ENCODE data around the gene PTDSS2. TPM values are rescaled to one million over a fixed set of nuclear protein-coding genes. Genes with fewer than 3 reads are reported as not detected.
A peak's percentile ranks its signal among the peaks of the same experiment; 100 is the strongest.

Gene PTDSS2
- total and polyA plus RNA-seq, 7 donors, result 11.8 to 26.0 (median 19.6) TPM

DNA sequence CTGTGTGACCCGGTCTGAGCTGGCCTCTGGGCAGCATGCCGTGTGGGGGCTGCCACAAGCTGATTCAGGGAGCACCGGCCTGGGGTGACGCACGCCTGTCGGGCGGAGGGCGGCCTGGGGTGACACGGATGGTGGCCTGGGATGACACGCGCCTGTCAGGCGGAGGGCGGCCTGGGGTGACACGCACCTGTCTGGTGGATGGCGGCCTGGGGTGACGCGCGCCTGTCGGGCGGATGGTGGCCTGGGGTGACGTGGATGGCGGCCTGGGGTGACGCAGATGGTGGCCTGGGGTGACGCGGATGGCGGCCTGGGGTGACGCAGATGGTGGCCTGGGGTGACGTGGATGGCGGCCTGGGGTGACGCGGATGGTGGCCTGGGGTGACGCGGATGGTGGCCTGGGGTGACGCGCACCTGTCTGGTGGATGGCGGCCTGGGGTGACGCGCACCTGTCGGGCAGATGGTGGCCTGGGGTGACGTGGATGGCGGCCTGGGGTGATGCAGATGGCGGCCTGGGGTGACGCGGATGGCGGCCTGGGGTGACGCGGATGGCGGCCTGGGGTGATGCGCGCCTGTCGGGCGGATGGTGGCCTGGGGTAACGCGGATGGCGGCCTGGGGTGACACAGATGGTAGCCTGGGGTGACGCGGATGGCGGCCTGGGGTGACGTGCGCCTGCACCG is 21.5 kb downstream of the PTDSS2 start:
- H3K4me3 ChIP-seq, result no peak overlapping the region
- no peaks in the 10 kb centered on the region for H3K27me3 ChIP-seq (ENCODE audit: insufficient read depth in 3 of 3, low read length in 2 of 3)
- intact Hi-C loops (cut with DNase I), result no loop called here
- DNase-seq (peak in 1 of 2 donors; percentile 54), ATAC-seq (no peak)
- TF ChIP-seq, protein P1, sequence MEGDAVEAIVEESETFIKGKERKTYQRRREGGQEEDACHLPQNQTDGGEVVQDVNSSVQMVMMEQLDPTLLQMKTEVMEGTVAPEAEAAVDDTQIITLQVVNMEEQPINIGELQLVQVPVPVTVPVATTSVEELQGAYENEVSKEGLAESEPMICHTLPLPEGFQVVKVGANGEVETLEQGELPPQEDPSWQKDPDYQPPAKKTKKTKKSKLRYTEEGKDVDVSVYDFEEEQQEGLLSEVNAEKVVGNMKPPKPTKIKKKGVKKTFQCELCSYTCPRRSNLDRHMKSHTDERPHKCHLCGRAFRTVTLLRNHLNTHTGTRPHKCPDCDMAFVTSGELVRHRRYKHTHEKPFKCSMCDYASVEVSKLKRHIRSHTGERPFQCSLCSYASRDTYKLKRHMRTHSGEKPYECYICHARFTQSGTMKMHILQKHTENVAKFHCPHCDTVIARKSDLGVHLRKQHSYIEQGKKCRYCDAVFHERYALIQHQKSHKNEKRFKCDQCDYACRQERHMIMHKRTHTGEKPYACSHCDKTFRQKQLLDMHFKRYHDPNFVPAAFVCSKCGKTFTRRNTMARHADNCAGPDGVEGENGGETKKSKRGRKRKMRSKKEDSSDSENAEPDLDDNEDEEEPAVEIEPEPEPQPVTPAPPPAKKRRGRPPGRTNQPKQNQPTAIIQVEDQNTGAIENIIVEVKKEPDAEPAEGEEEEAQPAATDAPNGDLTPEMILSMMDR (IDR thresholded peaks at IDR 0.05), result no peak
- WGBS, 3 donors, result 95 to 97% (median 96%) methylated on average over 61 of the region's 61 CpGs
- H3K4me1 ChIP-seq, result peaks cover 12% of the 10 kb centered on the region
- H3K36me3 ChIP-seq (ENCODE audit: insufficient read depth in 1 of 2, low read depth in 1 of 2), result no peaks in the 10 kb centered on the region
- H3K9me3 ChIP-seq, result no peaks in the 10 kb centered on the region
- H3K27ac ChIP-seq, result no peak overlapping the region

DNA sequence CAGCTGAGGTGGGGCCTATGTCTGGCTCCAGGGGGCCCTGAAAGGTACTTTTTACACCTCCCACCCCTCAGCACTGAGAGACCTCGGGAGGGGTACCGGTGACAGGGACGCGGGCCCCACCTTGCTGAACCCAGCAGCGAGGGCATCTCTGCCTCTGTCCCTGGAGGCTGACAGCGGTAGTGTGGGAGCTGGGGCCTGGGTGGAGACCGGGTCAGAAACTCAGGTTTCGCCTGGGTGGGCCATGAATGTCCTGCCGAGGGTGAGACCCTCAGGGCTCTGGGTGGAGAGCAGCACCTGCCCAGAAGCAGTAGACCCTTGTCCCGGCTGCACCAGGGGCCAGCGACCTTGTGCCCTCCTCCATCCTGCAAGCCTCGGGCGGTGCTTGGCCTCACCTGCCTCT is 22.2 kb downstream of the PTDSS2 start:
- intact Hi-C loops (cut with DNase I), result no loop called here

DNA sequence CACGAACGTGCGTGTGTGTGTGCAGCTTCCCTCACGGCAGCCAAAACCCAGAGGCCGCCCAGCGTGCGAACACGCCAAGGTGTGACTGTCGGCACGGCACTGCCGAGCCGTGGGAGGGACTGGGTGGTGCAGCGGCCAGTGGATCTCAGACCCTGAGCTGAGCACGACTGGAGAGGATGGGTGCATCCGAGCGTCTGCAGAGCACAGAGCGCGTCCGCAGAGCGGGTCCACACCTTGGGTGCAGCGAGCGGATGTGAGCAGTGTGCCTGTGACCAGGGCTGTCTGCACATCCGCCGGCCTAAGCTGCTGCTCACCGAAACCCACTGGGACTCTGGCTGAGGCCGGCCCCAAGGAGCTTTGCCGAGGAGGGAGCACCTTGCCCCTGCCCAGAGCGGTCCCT is 22.7 kb downstream of the PTDSS2 start:
- Histone ChIP-seq H3K36me3 (ENCODE audit: insufficient read depth in 1 of 2, low read depth in 1 of 2) (no peaks in the 10 kb centered on the region), H3K9me3 (no peaks in the 10 kb centered on the region), H3K27ac (no peak overlapping the region), H3K4me3 (no peak overlapping the region), H3K4me1 (peaks cover 12% of the 10 kb centered on the region), H3K27me3 (ENCODE audit: insufficient read depth in 3 of 3, low read length in 2 of 3) (no peaks in the 10 kb centered on the region)
- DNase-seq (peak in 1 of 2 donors; percentile 39), ATAC-seq (no peak)
- TF ChIP-seq, protein P1 (IDR thresholded peaks at IDR 0.05), result no peak
- 93 to 96% (median 93%) methylated on average over 26 to 28 of the region's 28 CpGs for WGBS, 3 donors
- intact Hi-C loops (cut with DNase I), result no loop called here

More for the DNA sequence above, 22.2 kb downstream of the PTDSS2 start:
- TF ChIP-seq, protein P1 (IDR thresholded peaks at IDR 0.05), result no peak
- Histone ChIP-seq H3K27ac (no peak overlapping the region), H3K27me3 (ENCODE audit: insufficient read depth in 3 of 3, low read length in 2 of 3) (no peaks in the 10 kb centered on the region), H3K9me3 (no peaks in the 10 kb centered on the region), H3K4me1 (peaks cover 12% of the 10 kb centered on the region), H3K4me3 (no peak overlapping the region), H3K36me3 (ENCODE audit: insufficient read depth in 1 of 2, low read depth in 1 of 2) (no peaks in the 10 kb centered on the region)
- DNase-seq (peak in 1 of 2 donors; percentile 49), ATAC-seq (no peak)
- WGBS, 3 donors, result 88% methylated on average over 13 of the region's 13 CpGs

DNA sequence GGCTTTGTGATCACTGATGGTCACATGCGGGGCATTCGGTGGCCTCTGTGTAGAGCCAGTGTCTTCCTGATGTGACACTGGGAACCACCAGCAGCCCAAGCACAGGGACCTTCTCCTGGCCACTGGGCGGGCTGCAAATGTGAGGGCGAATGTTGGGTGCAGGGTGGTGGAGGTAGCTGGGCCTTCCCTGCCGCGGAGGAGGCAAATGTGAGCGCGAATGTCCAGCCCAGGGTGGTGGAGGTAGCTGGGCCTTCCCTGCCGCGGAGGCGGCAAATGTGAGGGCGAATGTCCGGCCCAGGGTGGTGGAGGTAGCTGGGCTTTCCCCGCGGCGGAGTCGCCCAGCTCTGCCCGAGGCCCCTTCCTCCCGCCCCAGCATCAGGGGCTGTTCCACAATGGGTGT is 23.3 kb downstream of the PTDSS2 start:
- WGBS, 3 donors, result 94 to 98% (median 97%) methylated on average over 19 of the region's 19 CpGs
- Histone ChIP-seq H3K36me3 (ENCODE audit: insufficient read depth in 1 of 2, low read depth in 1 of 2) (no peaks in the 10 kb centered on the region), H3K27ac (no peak overlapping the region), H3K27me3 (ENCODE audit: insufficient read depth in 3 of 3, low read length in 2 of 3) (no peaks in the 10 kb centered on the region), H3K4me1 (peaks cover 9% of the 10 kb centered on the region), H3K4me3 (no peak overlapping the region), H3K9me3 (no peaks in the 10 kb centered on the region)
- ATAC-seq, result no peak
- intact Hi-C loops (cut with DNase I), result no loop called here
- peak in 1 of 2 donors; percentile 25 for DNase-seq
- TF ChIP-seq, protein P1 (IDR thresholded peaks at IDR 0.05), result no peak

All from psoas muscle (tissue), 8 donors.